Smooth muscle cell (in vitro differentiated cells): ENCODE results near the gene RNF167. TPM values are rescaled to one million over a fixed set of nuclear protein-coding genes. Genes with fewer than 3 reads are reported as not detected.

ENCODE experiments used
- DNase-seq: peaks from one replicate; lab custom pipeline; 2025; ENCODE audit not compliant: unreplicated experiment; lab: John Stamatoyannopoulos, UW
- H2AFZ ChIP-seq: fragments of 200-600 bp; sonication (generic); 2 replicates; pipeline ENCODE4 v1.6.0; 2016; ENCODE audit warnings: antibody characterized with exemption, low read depth, mild to moderate bottlenecking
- H3F3A ChIP-seq: fragments of 200-600 bp; sonication (generic); 2 replicates; pipeline ENCODE4 v1.6.0; 2017; ENCODE audit warnings: antibody characterized with exemption, low read depth
- H3K27ac ChIP-seq: fragments of 200-600 bp; sonication (generic); 2 replicates; pipeline ENCODE4 v1.5.1; 2016; ENCODE audit warnings: low read depth, mild to moderate bottlenecking
- H3K27me3 ChIP-seq: fragments of 200-600 bp; sonication (generic); 2 replicates; pipeline ENCODE4 v1.6.1; 2016; ENCODE audit warnings: low read depth, mild to moderate bottlenecking
- H3K36me3 ChIP-seq: fragments of 200-600 bp; sonication (generic); 2 replicates; pipeline ENCODE4 v1.5.1; 2016; ENCODE audit warnings: low read depth
- H3K4me1 ChIP-seq: fragments of 200-600 bp; sonication (generic); 2 replicates; pipeline ENCODE4 v1.5.1; 2016; ENCODE audit warnings: low read depth
- H3K4me2 ChIP-seq: fragments of 200-600 bp; sonication (generic); 2 replicates; pipeline ENCODE4 v1.6.0; 2016; ENCODE audit warnings: mild to moderate bottlenecking
- H3K4me3 ChIP-seq: fragments of 200-600 bp; sonication (generic); 2 replicates; pipeline ENCODE4 v1.5.1; 2016; ENCODE audit warnings: mild to moderate bottlenecking
- H3K79me2 ChIP-seq: fragments of 200-600 bp; sonication (generic); 2 replicates; pipeline ENCODE4 v1.6.0; 2016; ENCODE audit warnings: low read depth, mild to moderate bottlenecking
- H3K9ac ChIP-seq: fragments of 200-600 bp; sonication (generic); 2 replicates; pipeline ENCODE4 v1.6.0; 2016; ENCODE audit warnings: low read depth
- H3K9me3 ChIP-seq: fragments of 200-600 bp; sonication (generic); replicated peaks from 2 replicates; pipeline ENCODE4 v1.5.1; 2016; ENCODE audit warnings: low read depth
- H4K20me1 ChIP-seq: fragments of 200-600 bp; sonication (generic); 2 replicates; pipeline ENCODE4 v1.6.0; 2016; ENCODE audit warnings: low read depth
- CTCF ChIP-seq: fragments of 200-600 bp; sonication (generic); IDR thresholded peaks from 2 replicates; pipeline ENCODE4 v1.5.1; 2017; ENCODE audit warnings: borderline replicate concordance, mild to moderate bottlenecking, antibody characterized with exemption; ENCODE audit not compliant: insufficient read depth, poor library complexity, severe bottlenecking
- WGBS: methylation state at CpG from one replicate; pipeline ENCODE4 v1.1.7; 2016; ENCODE audit warnings: low lambda C conversion rate; 5-methylcytosine and 5-hydroxymethylcytosine counted together
- polyA plus RNA-seq: library from polyadenylated mRNA; unstranded; fragments of >200 nt; fragmentation: Nextera tagmentation; extraction: Ambion mirVana; gene quantifications from 2 replicates; pipeline ENCODE4 v1.2.1, GENCODE V29; 2016
- total RNA-seq: library from RNA; depleted of rRNA; stranded (reverse); fragments of >200 nt; gene quantifications from 2 replicates; pipeline ENCODE4 v1.2.3, GENCODE V29; 2014

RNF167 gene
- total and polyA plus RNA-seq, 2 experiments from 2014 or later: 39.6 to 59.4 TPM

- Histone ChIP-seq H3F3A (peaks cover 11% of the 10 kb centered on the region), H3K9ac (peak overlapping the region; percentile 86), H2AFZ (no peak overlapping the region), H3K79me2 (peaks cover 39% of the 10 kb centered on the region), H3K36me3 (no peaks in the 10 kb centered on the region), H3K27me3 (no peaks in the 10 kb centered on the region), H3K27ac (peak overlapping the region; percentile 95), H4K20me1 (peaks cover 49% of the 10 kb centered on the region), H3K4me1 (peaks cover 9% of the 10 kb centered on the region), H3K4me3 (peak overlapping the region; percentile 60), H3K9me3 (no peaks in the 10 kb centered on the region), H3K4me2 (peak overlapping the region; percentile 85)
- TF ChIP-seq CTCF: no peak
- WGBS: 52% methylated on average over 16 of the region's 16 CpGs
- no peak for DNase-seq
Measured at GRCh38 chr17:4969551-4970173, 29.6 kb downstream of the RNF167 start.

- no peak overlapping the region for H2AFZ ChIP-seq
- peak overlapping the region; percentile 95 for H3K27ac ChIP-seq
- H3K79me2 ChIP-seq: peaks cover 33% of the 10 kb centered on the region
- peaks cover 9% of the 10 kb centered on the region for H3F3A ChIP-seq
- 95% methylated on average over 8 of the region's 8 CpGs for WGBS
- no peak overlapping the region for H3K4me3 ChIP-seq
- peak overlapping the region; percentile 85 for H3K4me2 ChIP-seq
- H3K27me3 ChIP-seq: no peaks in the 10 kb centered on the region
- peaks cover 9% of the 10 kb centered on the region for H3K4me1 ChIP-seq
- no peak for TF ChIP-seq CTCF
- peaks cover 49% of the 10 kb centered on the region for H4K20me1 ChIP-seq
- no peaks in the 10 kb centered on the region for H3K36me3 ChIP-seq
- no peak for DNase-seq
- H3K9me3 ChIP-seq: no peaks in the 10 kb centered on the region
- H3K9ac ChIP-seq: no peak overlapping the region
Measured at GRCh38 chr17:4970273-4970672, 30.2 kb downstream of the RNF167 start.

- no peak overlapping the region for H3K27ac ChIP-seq
- no peaks in the 10 kb centered on the region for H3K9me3 ChIP-seq
- no peak overlapping the region for H3K9ac ChIP-seq
- peaks cover 4% of the 10 kb centered on the region for H3F3A ChIP-seq
- peaks cover 24% of the 10 kb centered on the region for H3K79me2 ChIP-seq
- TF ChIP-seq CTCF: no peak
- no peak overlapping the region for H2AFZ ChIP-seq
- H3K27me3 ChIP-seq: no peaks in the 10 kb centered on the region
- peaks cover 5% of the 10 kb centered on the region for H3K4me1 ChIP-seq
- peaks cover 49% of the 10 kb centered on the region for H4K20me1 ChIP-seq
- no peak overlapping the region for H3K4me3 ChIP-seq
- no peak for DNase-seq
- WGBS: 94% methylated on average over 6 of the region's 6 CpGs
- H3K36me3 ChIP-seq: no peaks in the 10 kb centered on the region
- H3K4me2 ChIP-seq: no peak overlapping the region
Measured at GRCh38 chr17:4971826-4972225, 31.8 kb downstream of the RNF167 start.

GRCh38 chr17:4972322-4972721 is 32.3 kb downstream of the RNF167 start:
- Histone ChIP-seq H3K79me2 (peaks cover 24% of the 10 kb centered on the region), H3K4me2 (no peak overlapping the region), H3K9ac (no peak overlapping the region), H3K9me3 (no peaks in the 10 kb centered on the region), H3K27ac (no peak overlapping the region), H3K4me3 (no peak overlapping the region), H3K36me3 (no peaks in the 10 kb centered on the region), H2AFZ (no peak overlapping the region), H3F3A (peaks cover 3% of the 10 kb centered on the region), H3K4me1 (peaks cover 5% of the 10 kb centered on the region), H3K27me3 (no peaks in the 10 kb centered on the region), H4K20me1 (peaks cover 49% of the 10 kb centered on the region)
- TF ChIP-seq CTCF: no peak
- WGBS: 75% methylated on average over 12 of the region's 12 CpGs
- DNase-seq: no peak
